SK-N-SH (cell line): Measurements from ENCODE around the gene AMT. TPM values are rescaled to one million over a fixed set of nuclear protein-coding genes. Genes with fewer than 3 reads are reported as not detected.

Experiments used
- CTCF ChIA-PET: fragments of 300-600, 350-600 bp; formaldehyde crosslinking; extraction: SDS; loops from one replicate; lab custom pipeline; 2021; lab: Yijun Ruan, JAX
- POLR2A ChIA-PET: fragments of 350-600 bp; sonication (Branson Sonifier 250); formaldehyde crosslinking; extraction: SDS; loops from one replicate; lab custom pipeline; 2020; ENCODE audit warnings: antibody characterized with exemption, inconsistent platforms; lab: Yijun Ruan, JAX
- DNase-seq: peaks from one replicate; pipeline ENCODE4 v3.0.0; 2012
- H2AFZ ChIP-seq: fragments of 200-600 bp; sonication (generic); 2 replicates; pipeline ENCODE4 v1.8.1; 2016; ENCODE audit warnings: antibody characterized with exemption, mild to moderate bottlenecking, low read depth
- H3F3A ChIP-seq: fragments of 200-600 bp; sonication (generic); replicated peaks from 2 replicates; pipeline ENCODE3; 2016; ENCODE audit warnings: antibody characterized with exemption, mild to moderate bottlenecking; ENCODE audit not compliant: insufficient read depth
- H3K27ac ChIP-seq, 2 experiments: fragments of 200-500 bp in 1 of 2; fragments of 200-600 bp in 1 of 2; sonication (Bioruptor generic) in 1 of 2; sonication (generic), shearing (Covaris generic) in 1 of 2; 2 replicates each; pipeline versions ENCODE4 v1.5.1 to v1.6.1; 2014 to 2016; ENCODE audit warnings: low read depth in 2 of 2, inconsistent platforms in 1 of 2, low read length in 1 of 2, mild to moderate bottlenecking in 1 of 2, mixed read lengths in 1 of 2
- H3K27me3 ChIP-seq: fragments of 200-600 bp; sonication (generic), shearing (Covaris generic); 2 replicates; pipeline ENCODE4 v1.6.1; 2016; ENCODE audit warnings: mixed run types; ENCODE audit not compliant: insufficient read depth
- H3K36me3 ChIP-seq, 2 experiments: fragments of 200-500 bp in 1 of 2; fragments of 200-600 bp in 1 of 2; sonication (Bioruptor generic) in 1 of 2; sonication (generic) in 1 of 2; replicated peaks in 1 of 2; 2 replicates each; pipeline versions ENCODE3 to v1.5.1; 2014 to 2016; ENCODE audit warnings: low read length in 1 of 2, mild to moderate bottlenecking in 1 of 2; ENCODE audit not compliant: insufficient read depth in 2 of 2, control insufficient read depth in 1 of 2
- H3K4me1 ChIP-seq, 2 experiments: fragments of 200-500 bp in 1 of 2; fragments of 200-600 bp in 1 of 2; sonication (Bioruptor generic) in 1 of 2; sonication (generic), shearing (Covaris generic) in 1 of 2; 2 replicates each; pipeline versions ENCODE4 v1.5.1 to v1.6.1; 2014 to 2016; ENCODE audit warnings: low read depth in 1 of 2, low read length in 1 of 2, mixed run types in 1 of 2; ENCODE audit not compliant: insufficient read depth in 2 of 2, control insufficient read depth in 1 of 2
- H3K4me2 ChIP-seq: fragments of 200-600 bp; sonication (generic), shearing (Covaris generic); 2 replicates; pipeline ENCODE4 v1.6.1; 2017; ENCODE audit warnings: mixed run types
- H3K4me3 ChIP-seq, 2 experiments: fragments of 200-500 bp in 1 of 2; fragments of 200-600 bp in 1 of 2; sonication (Bioruptor generic) in 1 of 2; sonication (generic), shearing (Covaris generic) in 1 of 2; 2 replicates each; pipeline versions ENCODE4 v1.5.1 to v1.8.1; 2014 to 2016; ENCODE audit warnings: low read depth in 2 of 2, inconsistent platforms in 1 of 2, low read length in 1 of 2, mild to moderate bottlenecking in 1 of 2, mixed read lengths in 1 of 2, moderate library complexity in 1 of 2
- H3K79me2 ChIP-seq: fragments of 200-600 bp; sonication (generic); 2 replicates; pipeline ENCODE4 v1.8.1; 2017; ENCODE audit warnings: mild to moderate bottlenecking; ENCODE audit not compliant: insufficient read depth
- H3K9ac ChIP-seq: fragments of 200-600 bp; sonication (generic); 2 replicates; pipeline ENCODE4 v1.6.1; 2017; ENCODE audit warnings: mixed run types
- H3K9me2 ChIP-seq: fragments of 200-600 bp; sonication (generic); 2 replicates; pipeline ENCODE4 v1.6.1; 2017; ENCODE audit warnings: mixed run types
- H3K9me3 ChIP-seq: fragments of 200-600 bp; sonication (generic); 2 replicates; pipeline ENCODE4 v1.6.1; 2017; ENCODE audit warnings: mixed run types, mild to moderate bottlenecking, moderate library complexity
- H4K20me1 ChIP-seq: fragments of 200-600 bp; sonication (generic); 2 replicates; pipeline ENCODE4 v1.6.1; 2017; ENCODE audit warnings: mild to moderate bottlenecking, mixed run types; ENCODE audit not compliant: insufficient read depth
- EZH2phosphoT487 ChIP-seq: fragments of 200-600 bp; sonication (generic); IDR thresholded peaks from 2 replicates; pipeline ENCODE4 v1.6.1; 2017; ENCODE audit warnings: low read depth, mixed run types, mild to moderate bottlenecking, antibody characterized with exemption, moderate library complexity, borderline replicate concordance
- FOSL2 ChIP-seq: IDR thresholded peaks from 2 replicates; pipeline ENCODE4 v1.4.0; 2012; ENCODE audit warnings: low read depth, mild to moderate bottlenecking, moderate library complexity, borderline replicate concordance
- FOXJ3 ChIP-seq: sonication (generic); formaldehyde crosslinking; IDR thresholded peaks from 2 replicates; pipeline ENCODE4 v1.5.1; 2020; ENCODE audit warnings: mild to moderate bottlenecking, missing genetic modification reagents
- GABPA ChIP-seq: IDR thresholded peaks from 2 replicates; pipeline ENCODE4 v1.4.0; 2012; ENCODE audit warnings: low read depth, mild to moderate bottlenecking
- IRF3 ChIP-seq: fragments of 150-350 bp; IDR thresholded peaks from 2 replicates; pipeline ENCODE4 v1.6.1; 2016; ENCODE audit warnings: mild to moderate bottlenecking, low read depth, low read length
- NFIC ChIP-seq: IDR thresholded peaks from 2 replicates; pipeline ENCODE4 v1.4.0; 2012; ENCODE audit warnings: borderline replicate concordance
- NRF1 ChIP-seq: IDR thresholded peaks from 2 replicates; pipeline ENCODE4 v1.6.1; 2012; ENCODE audit warnings: low read depth, mild to moderate bottlenecking, low read length
- RAD21 ChIP-seq: IDR thresholded peaks from 2 replicates; pipeline ENCODE4 v1.6.1; 2012; ENCODE audit warnings: mild to moderate bottlenecking, low read length
- SMC3 ChIP-seq: IDR thresholded peaks from 2 replicates; pipeline ENCODE4 v1.6.1; 2012; ENCODE audit warnings: low read depth, low read length, improper control_type of control experiment
- USF1 ChIP-seq: IDR thresholded peaks from 2 replicates; pipeline ENCODE4 v1.4.0; 2012; ENCODE audit warnings: low read depth, borderline replicate concordance
- ZBTB33 ChIP-seq: IDR thresholded peaks from 2 replicates; pipeline ENCODE4 v1.4.0; 2012; ENCODE audit warnings: low read depth, borderline replicate concordance
- WGBS: methylation state at CpG from one replicate; pipeline ENCODE4 v1.1.6; 2017; ENCODE audit warnings: low lambda C conversion rate; 5-methylcytosine and 5-hydroxymethylcytosine counted together
- polyA plus RNA-seq, 3 experiments: library from polyadenylated mRNA; depleted of rRNA; stranded (reverse); fragments of >200 nt; gene quantifications; 2 replicates each; pipeline ENCODE4 v1.2.3, GENCODE V29; 2012

The AMT gene
- polyA plus RNA-seq, 1 of the 3 experiments (the other 2 are of a cell fraction), result 17.6 TPM

- TF ChIP-seq ZBTB33 (no peak), SMC3 (no peak), IRF3 (no peak), USF1 (no peak)
Observed at GRCh38 chr3:49424816-49425215, 2.5 kb upstream of the AMT start (continued).

GRCh38 chr3:49421890-49422378 lies 339 bp downstream of the AMT start:
- H2AFZ ChIP-seq, result no peak overlapping the region
- DNase-seq, result no peak
- no peak overlapping the region for H3K9ac ChIP-seq
- TF ChIP-seq GABPA (no peak), EZH2phosphoT487 (no peak), NFIC (no peak), FOSL2 (no peak), RAD21 (no peak), FOXJ3 (CRISPR knock-in tag) (no peak), NRF1 (no peak)
- no peaks in the 10 kb centered on the region for H4K20me1 ChIP-seq
- H3F3A ChIP-seq, result peaks cover 16% of the 10 kb centered on the region
- no peak overlapping the region for H3K4me2 ChIP-seq
- H3K9me2 ChIP-seq, result no peaks in the 10 kb centered on the region
- H3K36me3 ChIP-seq, result peaks cover 5 to 21% of the 10 kb centered on the region in 2 experiments
- no peaks in the 10 kb centered on the region for H3K9me3 ChIP-seq
- H3K4me3 ChIP-seq, result peak overlapping the region in 1 of 2 experiments; percentile 27; a peak in 1 of 4 replicates
- peak overlapping the region in 1 of 2 experiments; percentile 79; a peak in 3 of 4 replicates for H3K27ac ChIP-seq
- WGBS, result 100% methylated on average over 5 of the region's 14 CpGs
- no peaks in the 10 kb centered on the region for H3K79me2 ChIP-seq
- ChIA-PET CTCF (interaction anchor here (0.9 to 1.0 kb wide), 2 partner anchors 82 kb away, joined by 3 read pairs; partner anchors contain the start of gene USP4), POLR2A (interaction anchor here (1.1 to 1.2 kb wide), 2 partner anchors 10 to 82 kb away, joined by 3 to 4 read pairs; partner anchors contain the start of genes RHOA and TCTA)
- no peaks in the 10 kb centered on the region for H3K27me3 ChIP-seq
- peaks cover 0 to 12% of the 10 kb centered on the region in 2 experiments; a peak in 1 of 4 replicates for H3K4me1 ChIP-seq
